HFFc6 (cell line): ENCODE data around the gene PRPF40A. TPM values are rescaled to one million over a fixed set of nuclear protein-coding genes. Genes with fewer than 3 reads are reported as not detected.

ENCODE experiments used
- DNase-seq: peaks from one replicate; pipeline ENCODE4 v3.0.0-alpha.2; 2018
- H3K27ac Mint-ChIP-seq: 2 replicates; pipeline ENCODE4 v1.8.0; 2020; ENCODE audit warnings: mild to moderate bottlenecking, mixed read lengths
- H3K27me3 Mint-ChIP-seq: 2 replicates; pipeline ENCODE4 v1.8.0; 2021; ENCODE audit warnings: mild to moderate bottlenecking, moderate library complexity, mixed read lengths; ENCODE audit not compliant: insufficient read depth
- H3K36me3 Mint-ChIP-seq: 2 replicates; pipeline ENCODE4 v1.8.0; 2021; ENCODE audit warnings: low read depth, mixed read lengths
- H3K4me1 Mint-ChIP-seq: 2 replicates; pipeline ENCODE4 v1.8.0; 2020; ENCODE audit warnings: low read depth, mixed read lengths
- H3K4me3 Mint-ChIP-seq: 2 replicates; pipeline ENCODE4 v1.8.0; 2020; ENCODE audit warnings: mild to moderate bottlenecking, moderate library complexity, mixed read lengths
- H3K9me3 Mint-ChIP-seq: 2 replicates; pipeline ENCODE4 v1.8.0; 2020; ENCODE audit warnings: mild to moderate bottlenecking, mixed read lengths
- CTCF ChIP-seq: fragments of 200-600 bp; sonication (generic); IDR thresholded peaks from 2 replicates; pipeline ENCODE4 v1.5.0; 2021; ENCODE audit warnings: antibody characterized with exemption, mild to moderate bottlenecking
- total RNA-seq, 6 experiments: library from RNA; stranded (reverse); fragmentation: NEBNext Ultra II Directional; extraction: Animal tissue kit (Norgen Biotek cat#: 25700); gene quantifications; 2 replicates in 1 of 6; 3 replicates in 5 of 6; pipeline ENCODE4 v1.2.3, GENCODE V29; 2021

Gene PRPF40A
- total RNA-seq, 6 experiments from 2014 or later: 88.8 to 105 (median 99.1) TPM

- Mint-ChIP-seq H3K27me3 (peaks cover 2% of the 10 kb centered on the region; the same call in 1 of the 2 replicates), H3K36me3 (peaks cover 42% of the 10 kb centered on the region), H3K4me3 (peak overlapping the region; percentile 55), H3K9me3 (no peaks in the 10 kb centered on the region), H3K4me1 (peaks cover 63% of the 10 kb centered on the region), H3K27ac (no peak overlapping the region)
- no peak for TF ChIP-seq CTCF
- no peak for DNase-seq
Measured at GRCh38 chr2:152715112-152715511, 2.1 kb downstream of the PRPF40A start.

GRCh38 chr2:152710713-152711112 lies 6.5 kb downstream of the PRPF40A start:
- peaks cover 64% of the 10 kb centered on the region for H3K36me3 Mint-ChIP-seq
- peak overlapping the region; percentile 40 for H3K27ac Mint-ChIP-seq
- peaks cover 7% of the 10 kb centered on the region for H3K9me3 Mint-ChIP-seq
- H3K4me1 Mint-ChIP-seq: peaks cover 45% of the 10 kb centered on the region
- no peak for TF ChIP-seq CTCF
- H3K27me3 Mint-ChIP-seq: no peaks in the 10 kb centered on the region
- DNase-seq: peak; percentile 43
- peak overlapping the region; percentile 5; the same call in 1 of the 2 replicates for H3K4me3 Mint-ChIP-seq

- DNase-seq: no peak
- H3K4me1 Mint-ChIP-seq: peaks cover 30% of the 10 kb centered on the region
- peaks cover 64% of the 10 kb centered on the region for H3K36me3 Mint-ChIP-seq
- H3K27ac Mint-ChIP-seq: no peak overlapping the region
- no peak overlapping the region for H3K4me3 Mint-ChIP-seq
- H3K27me3 Mint-ChIP-seq: no peaks in the 10 kb centered on the region
- H3K9me3 Mint-ChIP-seq: peaks cover 7% of the 10 kb centered on the region
- no peak for TF ChIP-seq CTCF
Measured at GRCh38 chr2:152708742-152709141, 8.5 kb downstream of the PRPF40A start.

GRCh38 chr2:152706477-152707021 lies 10.7 kb downstream of the PRPF40A start:
- no peak for TF ChIP-seq CTCF
- Mint-ChIP-seq H3K27me3 (peaks cover 2% of the 10 kb centered on the region; the same call in 1 of the 2 replicates), H3K36me3 (peaks cover 73% of the 10 kb centered on the region), H3K4me1 (peaks cover 22% of the 10 kb centered on the region), H3K4me3 (no peak overlapping the region), H3K9me3 (peaks cover 13% of the 10 kb centered on the region), H3K27ac (no peak overlapping the region)
- DNase-seq: no peak

- Mint-ChIP-seq H3K27ac (no peak overlapping the region), H3K4me1 (peaks cover 28% of the 10 kb centered on the region), H3K4me3 (no peak overlapping the region), H3K36me3 (peaks cover 41% of the 10 kb centered on the region), H3K27me3 (peaks cover 2% of the 10 kb centered on the region; the same call in 1 of the 2 replicates), H3K9me3 (peaks cover 11% of the 10 kb centered on the region; the same call in 1 of the 2 replicates)
- no peak for TF ChIP-seq CTCF
- no peak for DNase-seq
Measured at GRCh38 chr2:152701198-152701597, 16.1 kb downstream of the PRPF40A start.
